Neutrophil (primary cell): ENCODE measurements around the gene ARHGAP12.

ENCODE experiments used
- H3K27ac ChIP-seq: fragments of 200-600 bp; sonication (generic); 2 replicates; pipeline ENCODE4 v1.5.1; 2016; ENCODE audit warnings: mild to moderate bottlenecking, moderate library complexity
- H3K27me3 ChIP-seq: fragments of 200-600 bp; sonication (generic); 2 replicates; pipeline ENCODE4 v1.6.0; 2016; ENCODE audit warnings: mild to moderate bottlenecking
- H3K36me3 ChIP-seq: fragments of 200-600 bp; sonication (generic); 2 replicates; pipeline ENCODE4 v1.5.1; 2017
- H3K4me1 ChIP-seq, 2 experiments: fragments of 200-600 bp in 1 of 2; sonication (generic) in 1 of 2; 1 replicate in 1 of 2; 2 replicates in 1 of 2; pipeline versions ENCODE4 v1.5.1 to v1.6.1; 2013 to 2016; ENCODE audit warnings: low read depth in 1 of 2, low read length in 1 of 2, mild to moderate bottlenecking in 1 of 2, moderate library complexity in 1 of 2; ENCODE audit not compliant: control insufficient read depth in 1 of 2, insufficient read depth in 1 of 2
- H3K4me3 ChIP-seq, 2 experiments: fragments of 200-600 bp in 1 of 2; sonication (generic) in 1 of 2; 1 replicate in 1 of 2; 2 replicates in 1 of 2; pipeline ENCODE4 v1.5.1; 2013 to 2016; ENCODE audit warnings: low read depth in 1 of 2, low read length in 1 of 2, mild to moderate bottlenecking in 1 of 2, moderate library complexity in 1 of 2
- H3K9me3 ChIP-seq: fragments of 200-600 bp; sonication (generic); 2 replicates; pipeline ENCODE4 v1.5.1; 2016
- TF ChIP-seq, protein P1 (sequence below): fragments of 200-600 bp; sonication (generic); IDR thresholded peaks from 2 replicates; pipeline ENCODE4 v1.5.1; 2016; ENCODE audit warnings: antibody characterized with exemption

The ARHGAP12 gene

DNA sequence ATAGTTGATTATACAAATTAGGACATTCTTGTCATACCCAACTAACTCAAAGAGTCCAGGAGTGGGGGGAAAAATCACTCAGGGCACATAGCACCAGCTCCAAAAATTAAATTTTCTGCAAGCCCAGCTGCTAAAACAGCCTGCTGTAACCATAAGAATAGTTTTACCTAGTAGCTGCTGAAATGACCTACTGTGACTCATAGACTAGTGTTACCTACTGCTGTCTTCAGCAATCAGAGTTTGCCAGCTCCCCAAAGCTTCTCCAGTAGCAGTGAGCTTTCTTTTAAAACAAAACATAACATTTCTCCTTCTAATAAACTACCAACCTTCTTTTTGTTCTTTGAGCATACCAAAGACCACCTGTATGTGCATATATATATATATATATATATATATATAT, 4.2 kb upstream of the ARHGAP12 start:
- Histone ChIP-seq H3K27ac (no peak overlapping the region), H3K9me3 (no peaks in the 10 kb centered on the region), H3K4me3 (no peak overlapping the region), H3K36me3 (no peaks in the 10 kb centered on the region), H3K4me1 (peaks cover 21 to 24% of the 10 kb centered on the region in 2 experiments), H3K27me3 (peaks cover 17% of the 10 kb centered on the region)
- TF ChIP-seq, protein P1, sequence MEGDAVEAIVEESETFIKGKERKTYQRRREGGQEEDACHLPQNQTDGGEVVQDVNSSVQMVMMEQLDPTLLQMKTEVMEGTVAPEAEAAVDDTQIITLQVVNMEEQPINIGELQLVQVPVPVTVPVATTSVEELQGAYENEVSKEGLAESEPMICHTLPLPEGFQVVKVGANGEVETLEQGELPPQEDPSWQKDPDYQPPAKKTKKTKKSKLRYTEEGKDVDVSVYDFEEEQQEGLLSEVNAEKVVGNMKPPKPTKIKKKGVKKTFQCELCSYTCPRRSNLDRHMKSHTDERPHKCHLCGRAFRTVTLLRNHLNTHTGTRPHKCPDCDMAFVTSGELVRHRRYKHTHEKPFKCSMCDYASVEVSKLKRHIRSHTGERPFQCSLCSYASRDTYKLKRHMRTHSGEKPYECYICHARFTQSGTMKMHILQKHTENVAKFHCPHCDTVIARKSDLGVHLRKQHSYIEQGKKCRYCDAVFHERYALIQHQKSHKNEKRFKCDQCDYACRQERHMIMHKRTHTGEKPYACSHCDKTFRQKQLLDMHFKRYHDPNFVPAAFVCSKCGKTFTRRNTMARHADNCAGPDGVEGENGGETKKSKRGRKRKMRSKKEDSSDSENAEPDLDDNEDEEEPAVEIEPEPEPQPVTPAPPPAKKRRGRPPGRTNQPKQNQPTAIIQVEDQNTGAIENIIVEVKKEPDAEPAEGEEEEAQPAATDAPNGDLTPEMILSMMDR: no peak

DNA sequence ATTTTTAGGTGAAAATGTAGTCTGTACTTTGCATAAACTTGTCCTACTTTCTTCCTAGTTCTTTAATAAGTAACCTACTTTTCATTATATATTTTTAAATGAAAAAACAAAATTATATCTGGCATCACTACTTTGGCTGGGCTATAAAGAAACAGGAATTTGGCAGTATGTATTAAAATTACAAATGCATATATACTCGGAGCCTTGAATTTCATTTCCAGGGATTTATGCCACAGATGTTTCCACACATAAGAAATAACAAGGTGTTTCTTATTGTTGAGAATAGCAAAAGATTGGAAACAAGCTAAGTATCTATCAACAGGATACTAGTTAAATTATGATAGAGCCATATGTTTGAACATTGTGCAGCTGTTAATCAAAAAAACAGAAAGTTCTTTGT, 2.2 kb upstream of the ARHGAP12 start:
- Histone ChIP-seq H3K27ac (no peak overlapping the region), H3K27me3 (peaks cover 33% of the 10 kb centered on the region), H3K4me1 (peaks cover 39 to 44% of the 10 kb centered on the region in 2 experiments), H3K9me3 (no peaks in the 10 kb centered on the region), H3K36me3 (no peaks in the 10 kb centered on the region), H3K4me3 (no peak overlapping the region)
- TF ChIP-seq, protein P1: no peak

DNA sequence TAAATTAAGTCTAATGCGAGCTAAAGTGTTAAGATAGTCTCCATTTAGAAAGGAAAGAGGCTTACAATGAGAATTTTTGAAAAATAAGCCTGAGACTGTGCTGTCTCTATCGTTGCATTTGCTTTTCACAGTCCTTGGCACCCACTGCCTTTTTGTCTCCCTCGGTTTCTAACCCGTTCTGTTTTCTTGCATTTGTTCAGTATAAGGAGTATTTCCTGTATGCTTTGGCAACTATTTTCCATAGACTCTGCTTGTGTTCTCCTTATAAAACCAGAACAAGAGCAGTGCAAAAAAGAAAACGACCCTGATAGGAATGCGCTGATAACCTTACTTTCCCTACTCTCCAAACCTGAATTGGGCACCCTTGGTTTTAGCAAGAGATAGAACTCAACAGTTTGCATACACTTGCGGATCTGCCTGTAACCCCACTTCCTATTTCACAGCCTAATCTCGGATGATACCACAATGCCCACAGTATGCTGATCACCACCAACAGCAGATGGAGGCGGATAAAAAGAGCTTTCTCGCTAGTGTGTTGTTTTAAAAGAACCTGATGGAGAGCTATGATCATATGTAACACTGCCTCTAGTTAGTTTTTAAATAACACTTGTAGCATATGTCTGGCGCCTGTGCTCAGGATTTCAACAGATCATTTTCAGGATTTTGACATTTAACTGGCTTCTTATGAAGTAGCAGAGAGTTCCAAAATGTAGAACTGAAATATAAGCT, 1.6 kb upstream of the ARHGAP12 start:
- Histone ChIP-seq H3K27me3 (peaks cover 38% of the 10 kb centered on the region), H3K4me1 (peaks cover 40 to 49% of the 10 kb centered on the region in 2 experiments), H3K27ac (peak overlapping the region; percentile 89), H3K36me3 (no peaks in the 10 kb centered on the region), H3K9me3 (no peaks in the 10 kb centered on the region), H3K4me3 (peak overlapping the region; percentile 88)
- TF ChIP-seq, protein P1: no peak

DNA sequence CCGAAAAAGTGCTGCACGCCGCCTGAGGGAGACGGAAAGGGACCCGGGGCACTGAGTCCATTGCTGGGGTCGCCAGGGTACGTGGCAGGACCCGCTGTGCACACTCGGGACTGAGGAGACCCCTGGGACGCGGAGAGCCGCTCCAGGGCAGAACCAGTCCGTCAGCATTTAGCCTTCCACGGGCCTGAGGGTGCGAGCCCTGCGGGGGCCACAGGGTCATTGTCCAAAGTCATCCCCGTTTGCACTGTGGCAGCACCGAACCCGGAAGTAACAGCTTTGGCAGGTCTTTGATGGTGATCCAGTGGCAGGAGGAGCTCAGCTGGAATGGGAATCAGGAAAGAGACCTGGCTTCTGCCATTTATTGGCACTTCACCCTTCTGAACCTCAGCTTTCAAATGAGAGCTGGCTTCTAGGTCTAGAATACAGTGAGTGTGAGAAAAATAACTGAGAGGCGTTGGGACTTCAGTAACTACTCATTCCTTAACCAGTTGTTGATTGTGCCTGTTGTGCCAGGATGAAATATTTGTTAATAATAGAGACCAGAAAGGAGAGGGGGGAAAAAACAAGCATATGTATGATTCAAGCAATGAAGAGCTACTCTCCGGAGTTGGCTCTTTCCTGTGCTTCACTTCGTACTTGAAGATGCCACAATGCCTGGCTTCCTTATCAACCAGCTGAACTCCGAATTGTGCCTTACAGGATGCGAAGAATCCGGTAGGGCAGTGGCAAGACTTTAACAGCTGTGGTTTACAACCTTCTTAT, 811 bp upstream of the ARHGAP12 start:
- H3K4me1 ChIP-seq: peaks cover 40 to 49% of the 10 kb centered on the region in 2 experiments
- TF ChIP-seq, protein P1: no peak
- H3K27me3 ChIP-seq: peaks cover 45% of the 10 kb centered on the region
- peak overlapping the region; percentile 89 for H3K27ac ChIP-seq
- no peaks in the 10 kb centered on the region for H3K9me3 ChIP-seq
- H3K36me3 ChIP-seq: no peaks in the 10 kb centered on the region
- peak overlapping the region; percentile 88 for H3K4me3 ChIP-seq

DNA sequence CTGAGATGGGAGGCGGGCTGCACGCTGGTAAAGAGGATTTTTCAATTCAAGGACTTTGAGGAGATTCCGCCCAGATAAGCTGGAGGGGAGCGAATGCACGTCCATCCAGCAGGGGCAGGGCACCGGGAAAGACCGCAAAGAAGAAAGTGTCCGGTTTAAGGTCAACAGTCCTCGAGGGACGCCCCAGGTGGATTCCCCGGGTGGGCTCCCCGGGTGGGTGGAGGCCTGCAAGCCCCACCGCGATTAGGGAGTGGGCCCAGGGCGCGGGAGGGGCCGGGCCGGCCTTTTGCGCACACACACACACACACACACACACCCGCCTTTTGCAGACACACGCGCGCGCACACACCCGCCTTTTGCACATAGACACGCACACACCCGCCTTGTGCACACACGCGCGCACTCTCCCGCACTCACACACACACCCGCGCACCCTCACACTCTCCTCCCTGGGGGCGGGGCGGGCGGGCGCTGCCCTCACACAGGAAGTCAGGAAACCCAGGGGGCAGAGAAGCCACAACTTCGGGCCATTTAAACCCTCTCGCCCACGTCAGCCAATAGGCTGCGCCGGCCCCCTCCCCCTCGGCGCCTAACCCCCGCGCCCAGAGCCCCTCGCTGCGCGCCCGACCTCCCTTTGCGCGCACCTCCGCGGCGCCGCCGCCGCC, 615 bp downstream of the ARHGAP12 start:
- peak overlapping the region; percentile 88 for H3K4me3 ChIP-seq
- TF ChIP-seq, protein P1: no peak
- H3K4me1 ChIP-seq: peaks cover 40 to 49% of the 10 kb centered on the region in 2 experiments

More for the DNA sequence above, 615 bp downstream of the ARHGAP12 start:
- Histone ChIP-seq H3K27ac (peak overlapping the region; percentile 89), H3K27me3 (peaks cover 54% of the 10 kb centered on the region), H3K36me3 (no peaks in the 10 kb centered on the region), H3K9me3 (no peaks in the 10 kb centered on the region)
